Measurements from ENCODE around the gene SIRT3.

Gene SIRT3

DNA sequence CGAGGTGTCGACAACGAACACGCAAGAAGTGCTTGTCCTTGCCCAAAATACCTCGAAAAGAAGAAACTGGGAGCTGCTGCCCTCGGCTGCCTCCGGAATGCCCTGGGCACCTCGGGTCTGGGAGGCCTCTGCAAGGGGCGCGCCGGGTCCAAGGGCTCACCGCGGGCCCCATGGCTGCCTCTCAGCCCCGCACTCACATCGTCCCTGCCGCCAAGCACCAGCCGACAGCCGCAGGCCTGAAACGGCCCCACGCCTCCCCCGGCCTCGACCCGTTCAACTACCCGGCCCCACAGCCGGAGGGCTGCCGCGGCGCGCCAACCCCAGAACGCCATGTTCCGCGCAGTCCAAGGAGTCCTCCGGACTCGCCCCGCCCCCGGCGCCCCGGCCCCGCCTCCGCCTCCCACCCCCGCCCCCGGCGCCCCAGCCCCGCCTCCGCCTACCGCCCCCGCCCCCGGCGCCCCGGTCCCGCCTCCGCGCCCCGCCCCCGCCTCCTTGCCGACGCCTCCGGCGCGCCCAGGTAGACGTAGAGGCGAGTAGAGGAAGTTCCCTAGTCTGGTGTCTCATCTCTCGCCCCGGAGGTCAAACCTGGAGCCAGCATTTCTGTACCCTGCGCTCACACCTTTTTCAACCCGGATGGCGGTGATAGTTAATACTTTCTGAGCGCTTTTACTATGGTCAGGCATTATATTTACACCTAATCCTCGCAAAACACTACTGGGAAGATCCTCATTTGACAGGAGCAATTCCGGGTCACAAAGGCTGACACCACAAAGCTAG lies at the start of gene SIRT3:
Gene SIRT3, minus strand, starts transcription at position 346 of the 777 bp plus-strand sequence. Its CDS starts 14 bp downstream, at position 332.
- Histone ChIP-seq H3K36me3 (ENCODE audit: insufficient read depth, low read length) (peaks cover 10% of the 10 kb centered on the region), H3K4me3 (ENCODE audit: low read depth in 1 of 2, low read length in 2 of 2) (peak within 1 kb of the TSS; percentile 82 to 90), H3K9ac (ENCODE audit: low read length) (peak within 1 kb of the TSS; percentile 88), H3K27me3 (ENCODE audit: control insufficient read depth in 1 of 2, insufficient read depth in 2 of 2, low read length in 2 of 2) (no peaks in the 10 kb centered on the region), H3K27ac (ENCODE audit: low read depth, low read length) (peak within 1 kb of the TSS; percentile 93), H3K4me1 (ENCODE audit: insufficient read depth, low read length) (peaks cover 11% of the 10 kb centered on the region), H3K9me3 (ENCODE audit: low read length) (no peaks in the 10 kb centered on the region)

DNA sequence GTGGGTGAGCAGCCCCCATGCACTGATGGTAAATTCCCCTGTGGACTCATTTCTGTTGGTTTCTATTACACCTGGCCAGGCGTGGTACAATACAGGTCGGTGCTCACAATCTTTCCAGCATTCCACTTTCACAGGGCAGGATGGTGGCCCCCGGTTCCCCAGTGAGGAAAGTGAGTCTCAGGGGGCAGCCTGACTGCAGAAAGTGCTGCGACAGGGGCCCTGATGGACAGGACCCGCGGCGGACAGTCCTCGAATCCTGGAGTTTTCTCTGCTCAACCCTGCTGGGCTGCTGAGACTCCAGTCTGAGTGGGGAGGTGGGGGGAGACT lies 49.7 kb upstream of the SIRT3 start:
- Histone ChIP-seq H3K9me3 (ENCODE audit: low read length) (no peaks in the 10 kb centered on the region), H3K36me3 (ENCODE audit: insufficient read depth, low read length) (no peaks in the 10 kb centered on the region), H3K27me3 (ENCODE audit: control insufficient read depth in 1 of 2, insufficient read depth in 2 of 2, low read length in 2 of 2) (peaks cover 14 to 52% of the 10 kb centered on the region in 2 donors), H3K4me3 (ENCODE audit: low read depth in 1 of 2, low read length in 2 of 2) (no peak overlapping the region), H3K27ac (ENCODE audit: low read depth, low read length) (no peak overlapping the region), H3K9ac (ENCODE audit: low read length) (no peak overlapping the region), H3K4me1 (ENCODE audit: insufficient read depth, low read length) (peaks cover 6% of the 10 kb centered on the region)

DNA sequence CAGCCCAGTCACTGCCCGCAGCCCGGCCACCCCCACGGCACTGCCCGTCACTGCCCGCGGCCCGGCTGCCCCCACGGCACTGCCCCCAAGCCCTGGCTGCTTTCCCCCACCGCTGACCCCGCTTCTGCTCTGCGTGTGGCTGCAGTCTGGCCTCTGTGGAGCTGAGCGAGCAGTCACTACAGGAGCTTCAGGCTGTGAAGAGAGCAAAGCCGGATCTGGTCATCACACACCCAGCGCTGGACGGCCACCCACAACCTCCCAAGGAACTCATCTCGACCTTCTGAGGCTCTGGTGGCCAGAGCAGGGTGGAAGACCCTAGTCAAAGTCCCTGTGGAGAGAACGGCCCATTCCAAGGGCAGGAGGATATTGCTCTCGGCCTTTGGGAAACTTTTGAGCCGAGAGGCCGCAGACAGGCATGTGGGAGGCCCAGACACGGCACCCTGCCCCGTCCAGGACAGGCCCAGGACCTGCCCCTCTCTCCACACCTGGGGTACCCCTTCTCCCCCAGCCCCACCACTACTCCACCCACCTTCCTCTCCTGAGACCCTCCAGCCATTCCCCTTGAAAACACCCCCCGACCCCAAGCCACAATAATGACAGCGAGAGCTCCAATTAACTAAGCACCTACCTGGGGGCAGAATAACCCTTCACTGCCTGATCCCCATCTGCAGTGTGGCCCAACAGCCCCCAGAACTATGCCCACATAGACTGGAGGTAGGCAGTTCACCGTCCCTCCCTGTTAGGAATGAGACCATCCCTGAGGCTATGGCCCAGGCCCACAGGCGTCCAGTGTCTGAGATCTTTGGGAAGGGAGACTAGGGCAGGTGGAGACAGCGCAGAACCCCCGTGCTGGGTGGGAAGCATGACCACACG lies 49.1 kb upstream of the SIRT3 start:
- Histone ChIP-seq H3K27me3 (ENCODE audit: control insufficient read depth in 1 of 2, insufficient read depth in 2 of 2, low read length in 2 of 2) (peaks cover 17 to 58% of the 10 kb centered on the region in 2 donors), H3K36me3 (ENCODE audit: insufficient read depth, low read length) (no peaks in the 10 kb centered on the region), H3K9me3 (ENCODE audit: low read length) (no peaks in the 10 kb centered on the region), H3K27ac (ENCODE audit: low read depth, low read length) (no peak overlapping the region), H3K4me3 (ENCODE audit: low read depth in 1 of 2, low read length in 2 of 2) (no peak overlapping the region), H3K9ac (ENCODE audit: low read length) (no peak overlapping the region), H3K4me1 (ENCODE audit: insufficient read depth, low read length) (peaks cover 6% of the 10 kb centered on the region)

DNA sequence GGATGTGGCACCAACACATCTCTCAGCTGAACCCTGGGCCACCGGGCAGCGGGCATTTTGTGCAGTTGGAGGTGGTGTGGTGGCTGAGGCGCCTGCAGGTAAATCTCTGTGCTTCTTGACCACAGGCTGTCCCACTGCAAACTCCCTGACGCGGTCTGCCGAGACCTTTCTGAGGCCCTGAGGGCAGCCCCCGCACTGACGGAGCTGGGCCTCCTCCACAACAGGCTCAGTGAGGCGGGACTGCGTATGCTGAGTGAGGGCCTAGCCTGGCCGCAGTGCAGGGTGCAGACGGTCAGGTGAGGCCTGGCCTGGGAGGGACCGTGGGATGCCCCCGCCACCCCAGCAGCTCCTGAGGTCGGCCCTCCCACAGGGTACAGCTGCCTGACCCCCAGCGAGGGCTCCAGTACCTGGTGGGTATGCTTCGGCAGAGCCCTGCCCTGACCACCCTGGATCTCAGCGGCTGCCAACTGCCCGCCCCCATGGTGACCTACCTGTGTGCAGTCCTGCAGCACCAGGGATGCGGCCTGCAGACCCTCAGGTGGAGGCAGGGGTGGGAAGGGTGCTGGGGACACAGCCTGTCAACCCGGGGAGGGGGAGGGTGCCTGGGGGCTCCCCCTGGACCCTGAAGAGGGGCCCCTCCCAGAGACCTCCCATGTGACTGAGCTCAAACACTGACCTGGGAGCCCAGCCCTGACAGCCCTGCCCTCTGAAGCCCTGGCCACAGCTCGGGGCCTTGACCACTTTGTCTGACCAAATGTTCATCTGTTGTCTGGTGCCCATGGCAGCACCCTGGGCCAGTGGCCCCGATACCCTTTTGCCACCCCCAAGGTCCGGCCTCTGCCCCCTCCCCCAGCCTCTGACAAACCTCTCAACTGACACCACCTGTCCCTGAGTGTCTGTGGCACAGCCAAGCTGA lies 48.2 kb upstream of the SIRT3 start:
- peaks cover 6% of the 10 kb centered on the region for H3K4me1 ChIP-seq (ENCODE audit: insufficient read depth, low read length)
- no peaks in the 10 kb centered on the region for H3K36me3 ChIP-seq (ENCODE audit: insufficient read depth, low read length)
- H3K9ac ChIP-seq (ENCODE audit: low read length), result no peak overlapping the region
- no peak overlapping the region for H3K27ac ChIP-seq (ENCODE audit: low read depth, low read length)
- no peaks in the 10 kb centered on the region for H3K9me3 ChIP-seq (ENCODE audit: low read length)
- H3K4me3 ChIP-seq (ENCODE audit: low read depth in 1 of 2, low read length in 2 of 2), result no peak overlapping the region
- H3K27me3 ChIP-seq (ENCODE audit: control insufficient read depth in 1 of 2, insufficient read depth in 2 of 2, low read length in 2 of 2), result peaks cover 17 to 67% of the 10 kb centered on the region in 2 donors

DNA sequence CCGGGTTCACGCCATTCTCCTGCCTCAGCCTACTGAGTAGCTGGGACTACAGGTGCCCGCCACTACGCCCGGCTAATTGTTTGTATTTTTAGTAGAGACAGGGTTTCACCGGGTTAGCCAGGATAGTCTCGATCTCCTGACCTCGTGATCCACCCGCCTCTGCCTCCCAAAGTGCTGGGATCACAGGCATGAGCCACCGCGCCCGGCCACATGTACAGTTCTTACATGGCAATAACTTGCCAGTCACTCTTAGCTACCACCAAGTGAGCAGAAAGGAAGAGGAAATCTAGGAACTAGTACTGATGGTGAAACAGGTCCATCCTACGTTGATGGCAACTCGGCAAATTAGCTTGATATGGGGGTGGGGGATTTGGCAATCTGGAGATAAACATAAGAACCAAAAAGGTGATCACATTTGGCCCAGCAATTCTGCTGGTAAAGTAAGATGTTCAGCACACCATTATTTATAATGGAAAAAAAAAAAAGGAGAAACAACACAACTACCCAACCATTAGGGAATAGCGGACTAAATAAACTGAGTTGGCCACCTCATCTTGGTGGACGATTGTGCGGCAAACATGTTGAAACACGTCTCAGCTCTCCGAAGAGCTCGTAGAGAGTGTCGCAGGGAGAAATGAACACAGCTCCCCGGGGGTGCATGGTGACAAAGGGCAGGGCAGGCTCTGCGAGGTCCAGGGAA lies 47.4 kb upstream of the SIRT3 start:
- Histone ChIP-seq H3K36me3 (ENCODE audit: insufficient read depth, low read length) (no peaks in the 10 kb centered on the region), H3K27ac (ENCODE audit: low read depth, low read length) (no peak overlapping the region), H3K9ac (ENCODE audit: low read length) (no peak overlapping the region), H3K9me3 (ENCODE audit: low read length) (no peaks in the 10 kb centered on the region), H3K4me3 (ENCODE audit: low read depth in 1 of 2, low read length in 2 of 2) (no peak overlapping the region), H3K4me1 (ENCODE audit: insufficient read depth, low read length) (peaks cover 6% of the 10 kb centered on the region), H3K27me3 (ENCODE audit: control insufficient read depth in 1 of 2, insufficient read depth in 2 of 2, low read length in 2 of 2) (peaks cover 23 to 75% of the 10 kb centered on the region in 2 donors)

DNA sequence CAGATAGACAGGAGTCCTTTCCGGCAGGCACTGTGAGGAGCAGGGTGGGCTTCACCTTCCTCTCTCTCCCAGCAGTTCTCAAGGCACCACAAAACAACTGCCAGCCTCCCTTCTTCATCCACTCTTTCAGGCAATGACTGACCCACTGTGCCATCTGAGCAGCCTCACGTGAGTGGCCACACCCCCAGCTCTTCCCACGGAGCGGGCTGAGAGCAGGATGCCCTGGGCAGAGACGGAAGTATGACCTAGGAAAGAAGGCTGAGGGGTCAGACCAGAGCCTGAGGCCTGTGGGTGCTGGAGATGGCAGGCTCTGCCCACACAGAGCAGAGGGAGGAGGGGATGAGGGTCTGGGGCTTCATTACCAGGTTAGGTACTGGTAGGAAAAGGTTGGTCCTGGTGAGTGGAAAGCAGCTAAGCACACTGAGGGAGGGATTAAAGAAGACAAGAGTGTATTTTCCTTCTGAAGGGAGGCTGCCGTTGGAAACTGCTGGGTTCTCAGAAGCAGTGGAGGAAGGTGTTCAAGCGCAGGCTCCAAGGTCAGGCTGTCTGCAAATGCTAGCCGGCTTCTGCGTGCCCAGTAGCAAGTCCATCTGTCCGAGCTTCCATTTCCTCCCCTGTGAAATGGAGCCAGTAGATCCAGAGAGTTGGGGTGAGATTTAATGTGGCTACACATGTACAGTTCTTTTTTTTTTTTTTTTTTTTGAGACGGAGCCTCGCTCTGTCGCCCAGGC lies 46.7 kb upstream of the SIRT3 start:
- H3K36me3 ChIP-seq (ENCODE audit: insufficient read depth, low read length), result no peaks in the 10 kb centered on the region
- H3K27me3 ChIP-seq (ENCODE audit: control insufficient read depth in 1 of 2, insufficient read depth in 2 of 2, low read length in 2 of 2), result peaks cover 24 to 75% of the 10 kb centered on the region in 2 donors
- peaks cover under 1% of the 10 kb centered on the region for H3K4me1 ChIP-seq (ENCODE audit: insufficient read depth, low read length)
- H3K27ac ChIP-seq (ENCODE audit: low read depth, low read length), result no peak overlapping the region
- no peak overlapping the region for H3K9ac ChIP-seq (ENCODE audit: low read length)
- no peak overlapping the region for H3K4me3 ChIP-seq (ENCODE audit: low read depth in 1 of 2, low read length in 2 of 2)
- H3K9me3 ChIP-seq (ENCODE audit: low read length), result no peaks in the 10 kb centered on the region

DNA sequence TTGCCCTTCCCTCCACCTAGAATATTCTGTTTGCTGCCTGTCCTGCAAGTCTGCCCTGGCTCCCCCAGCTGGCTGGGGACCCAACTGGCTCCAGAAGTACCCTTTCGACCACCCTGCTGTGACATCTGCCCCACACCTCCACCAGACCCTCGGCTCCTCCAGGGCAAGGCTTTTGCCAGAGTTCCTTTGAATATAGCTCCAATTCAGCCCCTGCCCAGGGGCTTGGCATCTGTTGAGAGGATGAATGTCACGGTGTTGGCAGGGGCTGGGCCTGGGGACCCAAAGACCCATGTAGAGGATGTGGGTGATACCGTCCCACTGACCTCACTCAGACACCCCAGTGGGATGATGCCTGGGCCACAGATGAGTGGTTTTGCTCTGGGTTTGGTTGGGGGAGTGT lies 46.0 kb upstream of the SIRT3 start:
- no peak overlapping the region for H3K9ac ChIP-seq (ENCODE audit: low read length)
- no peaks in the 10 kb centered on the region for H3K4me1 ChIP-seq (ENCODE audit: insufficient read depth, low read length)
- H3K4me3 ChIP-seq (ENCODE audit: low read depth in 1 of 2, low read length in 2 of 2), result no peak overlapping the region
- no peak overlapping the region for H3K27ac ChIP-seq (ENCODE audit: low read depth, low read length)
- no peaks in the 10 kb centered on the region for H3K9me3 ChIP-seq (ENCODE audit: low read length)
- H3K27me3 ChIP-seq (ENCODE audit: control insufficient read depth in 1 of 2, insufficient read depth in 2 of 2, low read length in 2 of 2), result peaks cover 24 to 74% of the 10 kb centered on the region in 2 donors
- no peaks in the 10 kb centered on the region for H3K36me3 ChIP-seq (ENCODE audit: insufficient read depth, low read length)

DNA sequence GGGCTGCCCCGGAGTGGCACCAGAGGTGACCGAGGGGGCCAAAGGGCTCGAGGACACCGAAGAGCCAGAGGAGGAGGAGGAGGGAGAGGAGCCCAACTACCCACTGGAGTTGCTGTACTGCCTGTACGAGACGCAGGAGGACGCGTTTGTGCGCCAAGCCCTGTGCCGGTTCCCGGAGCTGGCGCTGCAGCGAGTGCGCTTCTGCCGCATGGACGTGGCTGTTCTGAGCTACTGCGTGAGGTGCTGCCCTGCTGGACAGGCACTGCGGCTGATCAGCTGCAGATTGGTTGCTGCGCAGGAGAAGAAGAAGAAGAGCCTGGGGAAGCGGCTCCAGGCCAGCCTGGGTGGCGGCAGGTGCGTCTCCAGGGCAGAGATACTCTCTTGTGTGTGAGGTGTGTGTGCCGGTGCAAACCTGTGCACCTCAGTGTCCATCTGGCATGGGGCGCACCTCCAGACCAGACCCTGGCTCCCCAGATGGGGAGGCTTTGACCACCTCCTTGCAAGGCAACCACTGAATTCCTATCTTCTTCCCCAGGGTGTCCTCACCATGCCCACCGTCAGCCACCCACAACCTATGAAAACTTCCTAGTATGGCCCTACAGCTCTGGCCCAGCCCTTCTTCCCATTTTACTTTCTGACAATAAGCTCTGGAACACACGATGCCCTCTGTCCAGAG lies 45.5 kb upstream of the SIRT3 start:
- no peaks in the 10 kb centered on the region for H3K9me3 ChIP-seq (ENCODE audit: low read length)
- no peak overlapping the region for H3K9ac ChIP-seq (ENCODE audit: low read length)
- H3K36me3 ChIP-seq (ENCODE audit: insufficient read depth, low read length), result no peaks in the 10 kb centered on the region
- H3K4me1 ChIP-seq (ENCODE audit: insufficient read depth, low read length), result no peaks in the 10 kb centered on the region
- no peak overlapping the region for H3K4me3 ChIP-seq (ENCODE audit: low read depth in 1 of 2, low read length in 2 of 2)
- peaks cover 24 to 72% of the 10 kb centered on the region in 2 donors for H3K27me3 ChIP-seq (ENCODE audit: control insufficient read depth in 1 of 2, insufficient read depth in 2 of 2, low read length in 2 of 2)
- no peak overlapping the region for H3K27ac ChIP-seq (ENCODE audit: low read depth, low read length)

DNA sequence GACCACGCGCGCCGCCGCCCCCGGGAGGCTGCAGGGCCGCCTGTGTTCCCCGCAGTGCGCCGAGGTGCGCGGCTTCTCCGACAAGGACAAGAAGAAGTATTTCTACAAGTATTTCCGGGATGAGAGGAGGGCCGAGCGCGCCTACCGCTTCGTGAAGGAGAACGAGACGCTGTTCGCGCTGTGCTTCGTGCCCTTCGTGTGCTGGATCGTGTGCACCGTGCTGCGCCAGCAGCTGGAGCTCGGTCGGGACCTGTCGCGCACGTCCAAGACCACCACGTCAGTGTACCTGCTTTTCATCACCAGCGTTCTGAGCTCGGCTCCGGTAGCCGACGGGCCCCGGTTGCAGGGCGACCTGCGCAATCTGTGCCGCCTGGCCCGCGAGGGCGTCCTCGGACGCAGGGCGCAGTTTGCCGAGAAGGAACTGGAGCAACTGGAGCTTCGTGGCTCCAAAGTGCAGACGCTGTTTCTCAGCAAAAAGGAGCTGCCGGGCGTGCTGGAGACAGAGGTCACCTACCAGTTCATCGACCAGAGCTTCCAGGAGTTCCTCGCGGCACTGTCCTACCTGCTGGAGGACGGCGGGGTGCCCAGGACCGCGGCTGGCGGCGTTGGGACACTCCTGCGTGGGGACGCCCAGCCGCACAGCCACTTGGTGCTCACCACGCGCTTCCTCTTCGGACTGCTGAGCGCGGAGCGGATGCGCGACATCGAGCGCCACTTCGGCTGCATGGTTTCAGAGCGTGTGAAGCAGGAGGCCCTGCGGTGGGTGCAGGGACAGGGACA lies 44.8 kb upstream of the SIRT3 start:
- Histone ChIP-seq H3K27ac (ENCODE audit: low read depth, low read length) (no peak overlapping the region), H3K36me3 (ENCODE audit: insufficient read depth, low read length) (no peaks in the 10 kb centered on the region), H3K27me3 (ENCODE audit: control insufficient read depth in 1 of 2, insufficient read depth in 2 of 2, low read length in 2 of 2) (peaks cover 24 to 71% of the 10 kb centered on the region in 2 donors), H3K9me3 (ENCODE audit: low read length) (no peaks in the 10 kb centered on the region), H3K4me3 (ENCODE audit: low read depth in 1 of 2, low read length in 2 of 2) (no peak overlapping the region), H3K9ac (ENCODE audit: low read length) (no peak overlapping the region), H3K4me1 (ENCODE audit: insufficient read depth, low read length) (no peaks in the 10 kb centered on the region)

Data from muscle layer of colon (tissue), 2 donors.